Embryonic facial prominence (tissue), 1 donor: Measurements from ENCODE around the gene RRP12.

Source experiments
- DNase-seq: peaks from one replicate; pipeline ENCODE4 v3.0.0-alpha.2; 2016; ENCODE audit errors: extremely low spot score

RRP12 gene

DNA sequence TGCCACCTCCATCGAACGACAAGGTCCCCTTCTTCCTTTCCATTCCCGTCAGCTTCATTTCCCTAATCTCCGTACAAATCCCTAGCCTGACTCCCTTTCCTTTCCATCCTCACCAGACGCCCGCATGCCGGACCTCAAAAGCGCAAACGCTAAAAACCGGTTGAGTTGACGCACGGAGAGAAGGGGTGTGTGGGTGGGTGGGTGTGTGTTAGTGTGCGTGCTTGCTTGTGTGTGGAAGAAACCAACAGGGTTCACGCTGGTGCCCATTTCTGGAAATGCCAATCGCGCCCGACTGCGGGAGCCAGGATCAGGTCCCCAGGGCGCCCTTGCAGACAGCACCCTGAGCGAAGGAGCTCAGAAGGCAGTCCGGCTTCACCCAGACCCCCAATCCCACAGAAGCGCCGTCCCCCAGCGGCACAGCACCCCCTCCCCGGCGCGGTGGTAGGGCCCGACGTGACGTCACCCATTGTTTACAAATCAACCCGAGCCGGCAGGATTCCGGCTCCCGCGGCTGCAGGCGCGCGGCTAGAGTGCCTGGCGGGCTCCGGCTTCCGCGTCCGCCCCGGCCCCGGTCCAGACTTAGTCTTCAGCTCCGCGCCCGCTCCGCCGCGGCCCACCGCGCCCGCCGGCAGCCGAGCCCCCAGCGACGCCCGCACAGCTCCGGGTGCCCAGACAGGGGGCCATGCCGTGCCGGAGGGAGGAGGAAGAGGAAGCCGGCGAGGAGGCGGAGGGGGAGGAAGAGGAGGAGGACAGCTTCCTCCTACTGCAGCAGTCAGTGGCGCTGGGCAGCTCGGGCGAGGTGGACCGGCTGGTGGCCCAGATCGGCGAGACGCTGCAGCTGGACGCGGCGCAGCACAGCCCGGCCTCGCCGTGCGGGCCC lies 82.1 kb downstream of the RRP12 start, which contains the start of gene FRAT1:
Gene FRAT1 (plus strand): TSS at position 500 of the 880 bp plus-strand sequence. CDS start 183 bp downstream, at position 683.
- peak; percentile 82 for DNase-seq

DNA sequence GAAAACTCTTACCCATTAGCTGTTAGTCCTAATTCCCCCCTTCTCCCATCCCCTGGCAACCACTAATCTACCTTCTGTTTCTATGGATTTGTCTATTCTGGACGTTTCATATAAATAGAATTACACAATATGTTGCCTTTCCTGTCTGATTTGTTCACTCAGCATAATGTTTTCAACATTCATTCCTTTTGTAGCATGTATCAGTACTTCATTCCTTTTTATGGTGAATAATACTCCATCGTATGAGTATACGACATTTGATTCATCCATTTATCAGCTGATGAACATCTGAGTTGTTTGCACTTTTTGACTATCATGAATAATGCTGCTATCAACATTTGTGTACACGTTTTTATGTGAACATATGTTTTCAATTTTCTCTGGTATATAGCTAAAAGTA lies 86.5 kb downstream of the RRP12 start:
- DNase-seq: no peak

DNA sequence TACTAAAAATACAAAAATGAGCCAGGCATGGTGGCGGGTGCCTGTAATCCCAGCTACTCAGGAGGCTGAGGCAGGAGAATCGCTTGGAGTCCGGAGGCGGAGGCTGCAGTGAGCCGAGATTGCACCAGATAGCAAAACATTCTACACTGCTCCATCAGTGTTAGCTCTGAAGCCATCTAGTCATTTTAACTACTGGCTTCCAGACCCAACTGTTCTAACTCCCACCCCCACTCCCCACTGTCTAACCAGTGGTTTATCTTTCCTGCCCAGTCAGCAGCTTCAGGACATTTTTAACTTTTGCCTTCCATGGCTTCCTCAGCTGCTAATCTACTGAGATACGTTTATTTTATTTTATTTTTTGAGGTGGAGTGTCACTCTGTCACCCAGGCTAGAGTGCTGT lies 88.2 kb downstream of the RRP12 start:
- DNase-seq: no peak

DNA sequence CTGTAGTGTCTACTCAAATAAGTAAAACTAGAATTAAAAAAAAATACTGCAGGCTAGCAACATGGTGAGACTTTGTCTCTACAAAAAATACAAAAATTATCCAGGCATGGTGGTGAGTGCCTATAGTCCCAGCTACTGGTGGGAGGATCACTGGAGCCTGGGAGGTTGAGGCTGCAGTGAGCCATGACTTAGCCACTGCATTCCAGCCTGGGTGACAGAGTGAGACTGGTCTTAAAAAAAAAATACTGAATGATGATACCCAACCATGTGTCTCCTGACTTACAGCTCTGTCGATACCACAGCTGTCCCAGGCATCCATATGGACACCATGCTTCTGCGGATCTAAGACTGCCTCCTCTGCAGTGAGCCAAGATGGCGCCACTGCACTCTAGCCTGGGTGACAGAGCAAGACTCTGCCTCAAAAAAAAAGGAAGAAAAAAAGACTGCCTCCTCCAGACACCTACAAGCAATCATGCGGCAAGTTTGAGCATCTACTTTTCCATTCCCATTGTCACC lies 90.0 kb downstream of the RRP12 start:
- no peak for DNase-seq

DNA sequence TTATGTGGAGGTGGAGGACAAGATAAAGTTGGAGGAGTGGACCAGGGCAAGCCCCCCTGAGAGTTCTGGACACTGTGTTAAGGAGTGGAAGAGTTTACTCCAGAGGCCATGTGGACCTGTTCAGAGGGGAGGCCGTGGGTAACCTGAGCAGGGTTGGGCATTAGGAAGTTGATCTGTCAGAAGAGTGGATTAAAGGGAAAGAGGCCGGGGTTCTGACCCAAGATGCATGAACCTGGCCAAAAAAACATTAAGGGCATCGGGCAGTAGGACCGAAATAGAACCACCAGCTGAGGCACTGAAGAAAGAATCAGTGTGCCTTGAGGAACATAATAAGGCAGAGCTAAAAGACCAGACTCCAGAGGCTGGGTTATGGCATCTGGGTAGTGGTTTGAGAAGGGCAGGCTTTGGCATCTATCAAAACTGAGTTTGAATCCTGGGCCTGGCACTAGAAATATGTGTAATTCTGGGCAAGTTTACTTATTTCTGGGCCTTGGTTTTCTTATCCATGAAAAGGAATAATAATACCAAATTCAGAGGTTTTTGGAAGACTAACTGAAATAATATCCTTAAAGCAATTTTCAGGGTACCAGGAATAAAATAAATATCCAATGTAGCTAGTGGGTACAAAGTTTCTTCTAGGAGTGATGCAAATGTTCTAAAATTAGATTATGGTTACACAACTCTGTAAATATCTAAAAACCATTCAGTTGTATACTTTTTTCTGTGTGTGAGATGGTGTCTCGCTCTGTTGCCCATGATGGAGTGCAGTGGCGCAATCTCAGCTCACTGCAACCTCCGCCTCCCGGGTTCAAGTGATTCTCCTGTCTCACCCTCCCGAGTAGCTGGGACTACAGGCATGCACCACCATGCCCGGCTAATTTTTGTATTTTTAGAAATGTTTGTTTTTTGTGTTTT lies 93.0 kb downstream of the RRP12 start:
- no peak for DNase-seq

DNA sequence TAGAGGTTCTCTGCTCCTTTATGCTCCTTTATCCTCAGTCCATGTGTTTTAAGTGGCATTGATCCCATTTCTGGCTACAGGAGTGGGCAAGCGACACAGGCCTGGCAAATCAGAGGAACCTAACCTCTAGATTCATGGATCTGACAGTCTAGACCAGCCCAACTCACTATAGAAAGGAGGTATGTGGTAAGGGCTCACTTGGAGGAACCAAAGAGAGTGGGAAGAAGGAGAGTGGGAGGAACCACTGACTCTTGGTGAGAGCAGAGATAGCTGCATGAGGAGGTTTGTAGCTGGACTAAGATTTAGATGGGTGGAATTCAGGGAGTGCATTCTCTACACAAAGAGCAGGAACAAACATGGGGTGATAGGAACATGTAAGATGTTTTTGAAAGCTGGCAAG lies 93.7 kb downstream of the RRP12 start:
- no peak for DNase-seq
